ENCODE measurements around the gene CUL4A. TPM values are rescaled to one million over a fixed set of nuclear protein-coding genes. Genes with fewer than 3 reads are reported as not detected.

The CUL4A gene
- total and polyA plus RNA-seq, 2 donors = 41.6 to 57.3 TPM

GRCh38 chr13:113201815-113202214 is 7.6 kb upstream of the CUL4A start:
- peaks cover 30 to 45% of the 10 kb centered on the region in 2 donors for H3K36me3 ChIP-seq (ENCODE audit: control insufficient read depth in 2 of 2, insufficient read depth in 2 of 2, low read length in 1 of 2)
- 98% methylated on average over 2 of the region's 2 CpGs for WGBS
- no peaks in the 10 kb centered on the region for H3K27me3 ChIP-seq (ENCODE audit: control insufficient read depth in 2 of 2, insufficient read depth in 1 of 2, low read length in 1 of 2)
- no peaks in the 10 kb centered on the region for H3K9me3 ChIP-seq (ENCODE audit: control insufficient read depth in 2 of 2, insufficient read depth in 1 of 2, low read length in 1 of 2)
- no peak for DNase-seq (ENCODE audit: low read depth in 6 of 9, low spot score in 9 of 9)
- H3K4me3 ChIP-seq (ENCODE audit: low read length in 2 of 2) = no peak overlapping the region
- peaks cover 3 to 4% of the 10 kb centered on the region in 2 donors for H3K4me1 ChIP-seq (ENCODE audit: control insufficient read depth in 2 of 2, insufficient read depth in 2 of 2, low read length in 2 of 2)
- H3K27ac ChIP-seq (ENCODE audit: low read depth in 1 of 2, low read length in 1 of 2) = no peak overlapping the region

GRCh38 chr13:113202912-113203311 is 6.5 kb upstream of the CUL4A start:
- H3K4me3 ChIP-seq (ENCODE audit: low read length in 2 of 2) = no peak overlapping the region
- 99% methylated on average over 4 of the region's 4 CpGs for WGBS
- H3K9me3 ChIP-seq (ENCODE audit: control insufficient read depth in 2 of 2, insufficient read depth in 1 of 2, low read length in 1 of 2) = no peaks in the 10 kb centered on the region
- no peak overlapping the region for H3K27ac ChIP-seq (ENCODE audit: low read depth in 1 of 2, low read length in 1 of 2)
- DNase-seq (ENCODE audit: low read depth in 6 of 9, low spot score in 9 of 9) = no peak
- H3K36me3 ChIP-seq (ENCODE audit: control insufficient read depth in 2 of 2, insufficient read depth in 2 of 2, low read length in 1 of 2) = peaks cover 20 to 34% of the 10 kb centered on the region in 2 donors
- H3K4me1 ChIP-seq (ENCODE audit: control insufficient read depth in 2 of 2, insufficient read depth in 2 of 2, low read length in 2 of 2) = peaks cover 4 to 10% of the 10 kb centered on the region in 2 donors
- no peaks in the 10 kb centered on the region for H3K27me3 ChIP-seq (ENCODE audit: control insufficient read depth in 2 of 2, insufficient read depth in 1 of 2, low read length in 1 of 2)

- 99% methylated on average over 12 of the region's 12 CpGs for WGBS
- H3K27ac ChIP-seq (ENCODE audit: low read depth in 1 of 2, low read length in 1 of 2) = no peak overlapping the region
- no peak for DNase-seq (ENCODE audit: low read depth in 6 of 9, low spot score in 9 of 9)
Observed at GRCh38 chr13:113203507-113204377, 5.7 kb upstream of the CUL4A start.

DNA sequence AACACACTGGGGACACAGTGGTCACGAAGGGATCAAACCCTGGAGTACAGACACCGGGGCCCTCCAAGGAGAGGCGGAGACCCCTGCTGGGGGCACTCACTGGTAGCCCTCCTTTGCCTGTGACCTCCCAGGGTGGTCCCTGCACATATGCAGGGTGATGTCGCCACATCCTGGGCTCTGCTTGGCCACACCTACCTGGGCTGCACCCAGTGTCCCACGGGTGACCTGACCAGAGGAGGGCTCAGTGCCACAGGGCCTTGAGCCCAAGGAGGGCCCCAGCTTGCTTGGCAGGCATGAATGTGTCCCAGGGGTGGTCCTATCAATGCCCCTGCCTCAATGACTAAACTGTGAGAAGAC is 5.1 kb upstream of the CUL4A start:
- DNase-seq (ENCODE audit: low read depth in 6 of 9, low spot score in 9 of 9) = no peak
- Histone ChIP-seq H3K4me3 (ENCODE audit: low read length in 2 of 2) (no peak overlapping the region), H3K27me3 (ENCODE audit: control insufficient read depth in 2 of 2, insufficient read depth in 1 of 2, low read length in 1 of 2) (no peaks in the 10 kb centered on the region), H3K27ac (ENCODE audit: low read depth in 1 of 2, low read length in 1 of 2) (no peak overlapping the region), H3K4me1 (ENCODE audit: control insufficient read depth in 2 of 2, insufficient read depth in 2 of 2, low read length in 2 of 2) (peaks cover 4 to 10% of the 10 kb centered on the region in 2 donors), H3K36me3 (ENCODE audit: control insufficient read depth in 2 of 2, insufficient read depth in 2 of 2, low read length in 1 of 2) (peaks cover 13 to 24% of the 10 kb centered on the region in 2 donors), H3K9me3 (ENCODE audit: control insufficient read depth in 2 of 2, insufficient read depth in 1 of 2, low read length in 1 of 2) (no peaks in the 10 kb centered on the region)
- 95% methylated on average over 5 of the region's 5 CpGs for WGBS

More at GRCh38 chr13:113203507-113204377, 5.7 kb upstream of the CUL4A start:
- Histone ChIP-seq H3K27me3 (ENCODE audit: control insufficient read depth in 2 of 2, insufficient read depth in 1 of 2, low read length in 1 of 2) (no peaks in the 10 kb centered on the region), H3K9me3 (ENCODE audit: control insufficient read depth in 2 of 2, insufficient read depth in 1 of 2, low read length in 1 of 2) (no peaks in the 10 kb centered on the region), H3K36me3 (ENCODE audit: control insufficient read depth in 2 of 2, insufficient read depth in 2 of 2, low read length in 1 of 2) (peaks cover 19 to 30% of the 10 kb centered on the region in 2 donors), H3K4me3 (ENCODE audit: low read length in 2 of 2) (no peak overlapping the region), H3K4me1 (ENCODE audit: control insufficient read depth in 2 of 2, insufficient read depth in 2 of 2, low read length in 2 of 2) (peaks cover 4 to 10% of the 10 kb centered on the region in 2 donors)

DNA sequence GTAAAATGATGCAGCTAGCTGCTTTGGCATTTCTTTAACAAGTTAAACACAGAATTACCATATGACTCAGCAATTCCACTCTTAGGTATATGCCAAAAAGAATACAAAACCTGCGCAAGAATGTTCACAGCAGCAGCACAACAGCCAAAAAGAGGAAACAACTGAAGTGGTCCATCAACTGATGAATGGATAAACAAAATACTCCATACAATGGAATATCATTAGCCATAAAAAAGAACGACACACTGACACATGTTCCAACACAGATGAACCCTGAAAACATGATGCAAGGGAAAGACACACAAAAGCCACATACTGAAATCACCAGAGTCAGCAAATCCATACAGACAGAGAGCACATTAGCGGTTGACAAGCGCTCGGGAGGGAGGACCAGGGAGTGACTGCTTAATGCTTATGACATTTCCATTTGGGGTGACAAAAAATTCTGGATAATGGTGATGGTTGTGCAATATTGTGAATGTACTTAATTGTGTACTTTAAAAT is 3.9 kb upstream of the CUL4A start:
- Histone ChIP-seq H3K27ac (ENCODE audit: low read depth in 1 of 2, low read length in 1 of 2) (no peak overlapping the region), H3K36me3 (ENCODE audit: control insufficient read depth in 2 of 2, insufficient read depth in 2 of 2, low read length in 1 of 2) (peaks cover 5 to 14% of the 10 kb centered on the region in 2 donors), H3K4me1 (ENCODE audit: control insufficient read depth in 2 of 2, insufficient read depth in 2 of 2, low read length in 2 of 2) (peaks cover 4 to 10% of the 10 kb centered on the region in 2 donors), H3K9me3 (ENCODE audit: control insufficient read depth in 2 of 2, insufficient read depth in 1 of 2, low read length in 1 of 2) (no peaks in the 10 kb centered on the region), H3K27me3 (ENCODE audit: control insufficient read depth in 2 of 2, insufficient read depth in 1 of 2, low read length in 1 of 2) (no peaks in the 10 kb centered on the region), H3K4me3 (ENCODE audit: low read length in 2 of 2) (no peak overlapping the region)
- WGBS = 69% methylated on average over 5 of the region's 5 CpGs
- DNase-seq (ENCODE audit: low read depth in 6 of 9, low spot score in 9 of 9) = no peak

DNA sequence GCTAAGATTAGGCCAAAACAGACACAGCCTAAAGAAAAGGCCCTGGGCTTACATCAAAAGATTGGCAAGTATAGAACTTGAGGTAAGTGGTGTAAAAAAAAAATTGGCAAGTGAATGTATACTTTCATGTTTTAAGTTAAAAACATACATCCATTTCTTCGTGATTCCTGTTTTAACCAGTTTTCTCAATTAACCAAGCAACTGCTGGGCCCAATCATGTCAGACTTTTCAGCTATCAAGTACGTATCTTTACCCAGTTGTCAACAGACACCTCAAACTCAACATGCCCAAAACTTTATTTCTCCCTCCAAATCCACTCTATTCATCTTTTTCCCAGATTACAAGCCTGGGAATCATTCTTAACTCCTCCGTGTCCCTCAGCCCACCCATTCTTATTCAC is 2.0 kb upstream of the CUL4A start:
- H3K4me1 ChIP-seq (ENCODE audit: control insufficient read depth in 2 of 2, insufficient read depth in 2 of 2, low read length in 2 of 2) = peaks cover 4 to 10% of the 10 kb centered on the region in 2 donors
- H3K27ac ChIP-seq (ENCODE audit: low read depth in 1 of 2, low read length in 1 of 2) = peak overlapping the region in 1 of 2 donors; percentile 99
- no peak for DNase-seq (ENCODE audit: low read depth in 6 of 9, low spot score in 9 of 9)
- no peaks in the 10 kb centered on the region for H3K9me3 ChIP-seq (ENCODE audit: control insufficient read depth in 2 of 2, insufficient read depth in 1 of 2, low read length in 1 of 2)
- peak overlapping the region; percentile 81 to 95 for H3K4me3 ChIP-seq (ENCODE audit: low read length in 2 of 2)
- H3K36me3 ChIP-seq (ENCODE audit: control insufficient read depth in 2 of 2, insufficient read depth in 2 of 2, low read length in 1 of 2) = peaks cover 9 to 20% of the 10 kb centered on the region in 2 donors
- H3K27me3 ChIP-seq (ENCODE audit: control insufficient read depth in 2 of 2, insufficient read depth in 1 of 2, low read length in 1 of 2) = no peaks in the 10 kb centered on the region
- 76% methylated on average over 3 of the region's 3 CpGs for WGBS

GRCh38 chr13:113207890-113208420 is 1.5 kb upstream of the CUL4A start:
- peaks cover 4 to 10% of the 10 kb centered on the region in 2 donors for H3K4me1 ChIP-seq (ENCODE audit: control insufficient read depth in 2 of 2, insufficient read depth in 2 of 2, low read length in 2 of 2)
- WGBS = under 1% methylated on average over 44 of the region's 44 CpGs
- peak overlapping the region; percentile 99 for H3K27ac ChIP-seq (ENCODE audit: low read depth in 1 of 2, low read length in 1 of 2)
- peak in 5 of 9 donors; percentile 6 to 52 (median 20) for DNase-seq (ENCODE audit: low read depth in 6 of 9, low spot score in 9 of 9)
- peak overlapping the region; percentile 81 to 95 for H3K4me3 ChIP-seq (ENCODE audit: low read length in 2 of 2)
- H3K36me3 ChIP-seq (ENCODE audit: control insufficient read depth in 2 of 2, insufficient read depth in 2 of 2, low read length in 1 of 2) = peaks cover 9 to 20% of the 10 kb centered on the region in 2 donors
- H3K9me3 ChIP-seq (ENCODE audit: control insufficient read depth in 2 of 2, insufficient read depth in 1 of 2, low read length in 1 of 2) = no peaks in the 10 kb centered on the region
- H3K27me3 ChIP-seq (ENCODE audit: control insufficient read depth in 2 of 2, insufficient read depth in 1 of 2, low read length in 1 of 2) = no peaks in the 10 kb centered on the region

- H3K4me3 ChIP-seq (ENCODE audit: low read length in 2 of 2) = peak within 1 kb of the TSS; percentile 81 to 95
- H3K9me3 ChIP-seq (ENCODE audit: control insufficient read depth in 2 of 2, insufficient read depth in 1 of 2, low read length in 1 of 2) = no peaks in the 10 kb centered on the region
- under 1% methylated on average over 103 of the region's 103 CpGs for WGBS
- DNase-seq (ENCODE audit: low read depth in 6 of 9, low spot score in 9 of 9) = peak; percentile 68 to 97 (median 92)
- H3K27me3 ChIP-seq (ENCODE audit: control insufficient read depth in 2 of 2, insufficient read depth in 1 of 2, low read length in 1 of 2) = no peaks in the 10 kb centered on the region
- H3K36me3 ChIP-seq (ENCODE audit: control insufficient read depth in 2 of 2, insufficient read depth in 2 of 2, low read length in 1 of 2) = peaks cover 4 to 20% of the 10 kb centered on the region in 2 donors
- H3K4me1 ChIP-seq (ENCODE audit: control insufficient read depth in 2 of 2, insufficient read depth in 2 of 2, low read length in 2 of 2) = peaks cover 4 to 10% of the 10 kb centered on the region in 2 donors
- H3K27ac ChIP-seq (ENCODE audit: low read depth in 1 of 2, low read length in 1 of 2) = peak within 1 kb of the TSS; percentile 99
Observed at GRCh38 chr13:113208421-113209335, 735 bp upstream of the CUL4A start, which contains the start of gene PCID2. TSS of gene PCID2 (minus strand) at chr13:113208669. CDS start at chr13:113208634, 35 bp downstream.

Measured in thymus (tissue), 11 donors.